H9 (cell line): ENCODE data around the gene CDK17. TPM values are rescaled to one million over a fixed set of nuclear protein-coding genes. Genes with fewer than 3 reads are reported as not detected.

ENCODE experiments used
- DNase-seq: peaks from one replicate; pipeline ENCODE4 v3.0.0-alpha.2; 2017
- H2AFZ ChIP-seq: one replicate; pipeline ENCODE4 v1.6.1; 2013; ENCODE audit warnings: mild to moderate bottlenecking, low read length, control low read depth, moderate library complexity
- H2AK5ac ChIP-seq: 2 replicates; pipeline ENCODE4 v1.6.1; 2013; ENCODE audit warnings: low read length, control low read depth, mixed read lengths; ENCODE audit not compliant: insufficient read length
- H2BK120ac ChIP-seq: one replicate; pipeline ENCODE4 v1.6.1; 2013; ENCODE audit warnings: low read depth, mild to moderate bottlenecking, low read length, control low read depth, inconsistent platforms; ENCODE audit not compliant: poor library complexity, severe bottlenecking
- H2BK12ac ChIP-seq: 2 replicates; pipeline ENCODE4 v1.6.1; 2013; ENCODE audit warnings: low read length, control low read depth, mixed read lengths, low read depth; ENCODE audit not compliant: insufficient read length
- H2BK15ac ChIP-seq: 2 replicates; pipeline ENCODE4 v1.6.1; 2013; ENCODE audit warnings: low read depth, low read length, control low read depth
- H2BK20ac ChIP-seq: one replicate; pipeline ENCODE4 v1.6.1; 2013; ENCODE audit warnings: low read depth, mild to moderate bottlenecking, low read length, control low read depth, inconsistent platforms; ENCODE audit not compliant: poor library complexity, severe bottlenecking
- H2BK5ac ChIP-seq: 2 replicates; pipeline ENCODE4 v1.6.1; 2013; ENCODE audit warnings: low read length, control low read depth, mixed read lengths; ENCODE audit not compliant: insufficient read length
- H3K14ac ChIP-seq: 2 replicates; pipeline ENCODE4 v1.6.1; 2013; ENCODE audit warnings: low read length, control low read depth; ENCODE audit not compliant: insufficient read depth
- H3K18ac ChIP-seq: 2 replicates; pipeline ENCODE4 v1.6.1; 2013; ENCODE audit warnings: low read depth, mild to moderate bottlenecking, mixed read lengths, low read length, control low read depth; ENCODE audit not compliant: insufficient read length
- H3K23ac ChIP-seq: 2 replicates; pipeline ENCODE4 v1.6.1; 2013; ENCODE audit warnings: low read length, control low read depth, mixed read lengths, low read depth; ENCODE audit not compliant: insufficient read length
- H3K23me2 ChIP-seq: 2 replicates; pipeline ENCODE4 v1.6.1; 2013; ENCODE audit warnings: low read depth, mild to moderate bottlenecking, mixed read lengths, low read length, control low read depth; ENCODE audit not compliant: insufficient read length, poor library complexity, severe bottlenecking
- H3K27ac ChIP-seq: 2 replicates; pipeline ENCODE4 v1.5.1; 2013; ENCODE audit warnings: low read length, control low read depth, mixed read lengths, low read depth; ENCODE audit not compliant: insufficient read length
- H3K27me3 ChIP-seq: 2 replicates; pipeline ENCODE4 v1.6.1; 2013; ENCODE audit warnings: low read length, control low read depth, inconsistent platforms; ENCODE audit not compliant: insufficient read depth
- H3K4ac ChIP-seq: 2 replicates; pipeline ENCODE4 v1.6.1; 2013; ENCODE audit warnings: low read depth, mild to moderate bottlenecking, control low read depth, inconsistent platforms, low read length, moderate library complexity
- H3K4me1 ChIP-seq: 2 replicates; pipeline ENCODE4 v1.6.1; 2013; ENCODE audit warnings: low read length, control low read depth, inconsistent platforms; ENCODE audit not compliant: insufficient read depth
- H3K4me2 ChIP-seq: 2 replicates; pipeline ENCODE4 v1.6.1; 2013; ENCODE audit warnings: low read length, control low read depth, mixed read lengths; ENCODE audit not compliant: insufficient read length, insufficient read depth
- H3K56ac ChIP-seq: 2 replicates; pipeline ENCODE4 v1.6.1; 2013; ENCODE audit warnings: low read depth, mild to moderate bottlenecking, mixed read lengths, low read length, control low read depth; ENCODE audit not compliant: insufficient read length
- H3K79me1 ChIP-seq: 2 replicates; pipeline ENCODE4 v1.6.1; 2013; ENCODE audit warnings: low read depth, mild to moderate bottlenecking, moderate library complexity, low read length, control low read depth, inconsistent platforms; ENCODE audit not compliant: insufficient read depth, poor library complexity, severe bottlenecking
- H3K79me2 ChIP-seq: 2 replicates; pipeline ENCODE4 v1.6.1; 2013; ENCODE audit warnings: low read length, control low read depth, inconsistent platforms; ENCODE audit not compliant: insufficient read depth
- H3K9ac ChIP-seq: 2 replicates; pipeline ENCODE4 v1.6.1; 2013; ENCODE audit warnings: low read length, control low read depth, mixed read lengths; ENCODE audit not compliant: insufficient read length; ENCODE audit errors: extremely low read depth
- H3K9me3 ChIP-seq: one replicate; pipeline ENCODE4 v1.6.1; 2013; ENCODE audit warnings: low read depth, low read length, inconsistent platforms; ENCODE audit not compliant: control insufficient read depth
- H3T11ph ChIP-seq: one replicate; pipeline ENCODE4 v1.6.1; 2013; ENCODE audit warnings: mild to moderate bottlenecking, low read length, control low read depth, inconsistent platforms
- H4K20me1 ChIP-seq: one replicate; pipeline ENCODE4 v1.6.1; 2013; ENCODE audit not compliant: control insufficient read depth, insufficient read length, insufficient read depth
- H4K5ac ChIP-seq: 2 replicates; pipeline ENCODE4 v1.6.1; 2013; ENCODE audit warnings: low read depth, mild to moderate bottlenecking, mixed read lengths, low read length, control low read depth; ENCODE audit not compliant: insufficient read length
- H4K8ac ChIP-seq: replicated peaks from 2 replicates; pipeline ENCODE4 v1.6.1; 2013; ENCODE audit warnings: low read length, control low read depth, mixed read lengths, low read depth; ENCODE audit not compliant: insufficient read length
- H4K91ac ChIP-seq: 2 replicates; pipeline ENCODE4 v1.6.1; 2013; ENCODE audit warnings: low read depth, mild to moderate bottlenecking, moderate library complexity, mixed read lengths, low read length, control low read depth; ENCODE audit not compliant: insufficient read length
- H3K27ac Mint-ChIP-seq, 3 experiments: 2 replicates in 2 of 3; 3 replicates in 1 of 3; pipeline ENCODE4 v1.8.0; 2020 to 2021; ENCODE audit warnings: mixed read lengths in 3 of 3, mild to moderate bottlenecking in 1 of 3, moderate library complexity in 1 of 3
- H3K27me3 Mint-ChIP-seq: 2 replicates; pipeline ENCODE4 v1.8.0; 2021; ENCODE audit warnings: low read depth, mild to moderate bottlenecking, moderate library complexity, mixed read lengths
- H3K36me3 Mint-ChIP-seq, 3 experiments: 2 replicates in 2 of 3; 3 replicates in 1 of 3; pipeline ENCODE4 v1.8.0; 2020 to 2021; ENCODE audit warnings: low read depth in 3 of 3, mixed read lengths in 3 of 3; ENCODE audit not compliant: insufficient read depth in 1 of 3
- H3K4me1 Mint-ChIP-seq, 2 experiments: 2 replicates each; pipeline ENCODE4 v1.8.0; 2020; ENCODE audit warnings: mixed read lengths in 2 of 2
- H3K4me3 Mint-ChIP-seq, 2 experiments: 2 replicates in 1 of 2; 3 replicates in 1 of 2; pipeline ENCODE4 v1.8.0; 2020 to 2021; ENCODE audit warnings: mild to moderate bottlenecking in 2 of 2, mixed read lengths in 2 of 2, moderate library complexity in 1 of 2
- H3K9me3 Mint-ChIP-seq, 2 experiments: 2 replicates in 1 of 2; 3 replicates in 1 of 2; pipeline ENCODE4 v1.8.0; 2020; ENCODE audit warnings: mild to moderate bottlenecking in 2 of 2, mixed read lengths in 2 of 2, moderate library complexity in 1 of 2
- CTCF ChIP-seq: fragments of 200-600 bp; sonication (generic); conservative IDR thresholded peaks from 3 replicates; pipeline ENCODE4 v1.8.0; 2021; ENCODE audit warnings: antibody characterized with exemption, mild to moderate bottlenecking
- WGBS: extraction: QIAGEN DNeasy Blood & Tissue Kit; methylation state at CpG from one replicate; pipeline ENCODE4 v1.1.7; 2013; ENCODE audit warnings: missing lambda C conversion rate, low lambda C conversion rate, mixed read lengths; ENCODE audit not compliant: insufficient read length; ENCODE audit errors: extremely low coverage; 5-methylcytosine and 5-hydroxymethylcytosine counted together
- total RNA-seq: library from RNA; stranded (reverse); gene quantifications from 2 replicates; pipeline ENCODE4 v1.2.1, GENCODE V29; 2021

The CDK17 gene
- total RNA-seq, 1 experiment from 2014 or later: 28.8 TPM

GRCh38 chr12:96400631-96401075 is 414 bp upstream of the CDK17 start:
- DNase-seq: no peak
- Histone ChIP-seq H4K20me1 (no peaks in the 10 kb centered on the region), H2BK5ac (no peak overlapping the region), H3K27ac (peak overlapping the region; percentile 7), H4K91ac (no peak overlapping the region), H3K4me1 (peaks cover 3% of the 10 kb centered on the region; the same call in 1 of the 2 replicates), H2AFZ (no peak overlapping the region), H4K8ac (no peak overlapping the region), H3K23ac (no peak overlapping the region), H3K9ac (peak overlapping the region; percentile 43), H2AK5ac (no peak overlapping the region), H2BK20ac (no peak overlapping the region), H3K27me3 (no peaks in the 10 kb centered on the region), H2BK15ac (no peak overlapping the region), H3K14ac (no peak overlapping the region), H4K5ac (no peak overlapping the region), H3T11ph (no peak overlapping the region), H3K18ac (no peak overlapping the region), H3K9me3 (no peaks in the 10 kb centered on the region), H3K23me2 (peaks cover 14% of the 10 kb centered on the region), H3K79me1 (no peaks in the 10 kb centered on the region), H3K56ac (no peak overlapping the region), H3K4me2 (peak overlapping the region; percentile 75), H2BK120ac (no peak overlapping the region), H3K4ac (no peak overlapping the region), H2BK12ac (no peak overlapping the region), H3K79me2 (peaks cover 5% of the 10 kb centered on the region; the same call in 1 of the 2 replicates)
- Mint-ChIP-seq H3K4me1 (peaks cover 54 to 56% of the 10 kb centered on the region in 2 experiments), H3K27me3 (no peaks in the 10 kb centered on the region; the same call in 1 of the 2 replicates), H3K27ac (peak overlapping the region in 1 of 3 experiments; percentile 52; a peak in 2 of 7 replicates), H3K36me3 (no peaks in the 10 kb centered on the region), H3K9me3 (no peaks in the 10 kb centered on the region), H3K4me3 (peak overlapping the region; percentile 79 to 88)
- TF ChIP-seq CTCF: no peak
- WGBS: no CpG with 5 or more reads among the region's 20 CpGs
